ENCODE data around the gene NSDHL. TPM values are rescaled to one million over a fixed set of nuclear protein-coding genes. Genes with fewer than 3 reads are reported as not detected.

Gene NSDHL
- total RNA-seq, 1 experiment from 2014 or later, result 52.0 TPM

DNA sequence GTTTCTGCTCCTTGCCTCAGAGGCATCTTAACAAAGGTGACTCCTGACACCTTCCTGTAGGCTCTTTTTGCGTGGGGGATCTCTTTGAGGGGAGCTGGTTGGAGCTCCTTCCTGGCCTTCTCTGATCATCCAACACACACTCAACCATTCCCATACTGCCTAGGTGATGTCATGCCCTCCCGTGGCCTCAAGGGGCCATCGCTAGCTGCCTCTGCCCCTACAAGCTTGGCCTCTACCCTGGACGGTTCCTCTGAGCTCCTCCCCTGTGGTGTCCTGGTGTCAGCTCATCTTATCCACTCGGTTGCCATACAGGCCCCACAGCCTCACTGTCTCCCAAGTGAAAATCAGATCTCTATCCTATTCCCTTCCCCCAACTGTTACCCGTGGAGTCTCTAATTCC lies 53.3 kb downstream of the NSDHL start:
- Histone ChIP-seq H3K9me3 (ENCODE audit: low read depth, low read length, poor library complexity, severe bottlenecking) (no peaks in the 10 kb centered on the region), H3K4me1 (ENCODE audit: insufficient read depth, low read length, poor library complexity, severe bottlenecking) (no peaks in the 10 kb centered on the region), H3K36me3 (ENCODE audit: insufficient read depth, low read length, poor library complexity, severe bottlenecking) (no peaks in the 10 kb centered on the region), H3K4me3 (ENCODE audit: low read depth, low read length, poor library complexity, severe bottlenecking) (no peak overlapping the region), H3K27ac (ENCODE audit: low read depth, low read length, poor library complexity, severe bottlenecking) (no peak overlapping the region), H3K27me3 (replicated peaks; ENCODE audit: insufficient read depth, low read depth, low read length, poor library complexity) (no peaks in the 10 kb centered on the region)
- POLR2A ChIA-PET (ENCODE audit: low non-redundant PET), result no interaction called here
- no peak for DNase-seq (ENCODE audit: low spot score)
- CTCF ChIA-PET, result no interaction called here
- BruUV-seq (replicated peaks), result no TSS peak
- intact Hi-C loops (cut with micrococcal nuclease; ENCODE audit: unreplicated experiment), result no loop called here
- no peak for TF ChIP-seq CTCF (conservative IDR thresholded peaks at IDR 0.05; ENCODE audit: low read depth, low read length)
- no peak for TF ChIP-seq EZH2 (IDR thresholded peaks at IDR 0.05; ENCODE audit: borderline replicate concordance, low read depth, low read length, poor library complexity, severe bottlenecking)

DNA sequence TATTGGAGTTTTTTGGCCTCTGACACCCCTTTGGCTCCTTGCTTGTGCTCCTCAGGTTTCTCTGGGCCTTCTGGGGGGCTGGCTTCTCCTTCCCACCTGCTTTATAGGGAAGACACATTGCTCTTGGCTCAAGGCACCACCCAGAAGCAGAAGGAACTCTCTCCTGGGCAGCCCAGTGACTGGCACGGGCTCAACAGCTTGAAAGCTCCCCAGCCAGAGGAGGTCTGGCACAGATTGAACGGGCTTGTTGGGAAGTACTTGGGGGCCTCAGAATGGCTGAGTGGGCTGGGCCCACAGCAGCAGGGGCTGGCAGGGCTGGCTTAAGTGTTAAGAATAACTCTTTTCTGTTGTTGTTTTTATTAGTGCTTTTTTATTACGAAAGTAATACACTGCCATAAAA lies 55.9 kb downstream of the NSDHL start:
- TF ChIP-seq CTCF (conservative IDR thresholded peaks at IDR 0.05; ENCODE audit: low read depth, low read length), result no peak
- no peak for TF ChIP-seq EZH2 (IDR thresholded peaks at IDR 0.05; ENCODE audit: borderline replicate concordance, low read depth, low read length, poor library complexity, severe bottlenecking)
- ChIA-PET CTCF (no interaction called here), POLR2A (ENCODE audit: low non-redundant PET) (no interaction called here)
- BruUV-seq (replicated peaks), result no TSS peak
- H3K4me3 ChIP-seq (ENCODE audit: low read depth, low read length, poor library complexity, severe bottlenecking), result no peak overlapping the region
- no peaks in the 10 kb centered on the region for H3K4me1 ChIP-seq (ENCODE audit: insufficient read depth, low read length, poor library complexity, severe bottlenecking)
- DNase-seq (ENCODE audit: low spot score), result no peak
- H3K27me3 ChIP-seq (replicated peaks; ENCODE audit: insufficient read depth, low read depth, low read length, poor library complexity), result no peaks in the 10 kb centered on the region
- H3K36me3 ChIP-seq (ENCODE audit: insufficient read depth, low read length, poor library complexity, severe bottlenecking), result no peaks in the 10 kb centered on the region
- no peaks in the 10 kb centered on the region for H3K9me3 ChIP-seq (ENCODE audit: low read depth, low read length, poor library complexity, severe bottlenecking)
- no peak overlapping the region for H3K27ac ChIP-seq (ENCODE audit: low read depth, low read length, poor library complexity, severe bottlenecking)
- intact Hi-C loops (cut with micrococcal nuclease; ENCODE audit: unreplicated experiment), result no loop called here

- CTCF ChIA-PET, result no interaction called here
- DNase-seq (ENCODE audit: low spot score), result no peak
- Histone ChIP-seq H3K4me1 (ENCODE audit: insufficient read depth, low read length, poor library complexity, severe bottlenecking) (no peaks in the 10 kb centered on the region), H3K27me3 (replicated peaks; ENCODE audit: insufficient read depth, low read depth, low read length, poor library complexity) (no peaks in the 10 kb centered on the region), H3K4me3 (ENCODE audit: low read depth, low read length, poor library complexity, severe bottlenecking) (no peak overlapping the region), H3K9me3 (ENCODE audit: low read depth, low read length, poor library complexity, severe bottlenecking) (no peaks in the 10 kb centered on the region), H3K36me3 (ENCODE audit: insufficient read depth, low read length, poor library complexity, severe bottlenecking) (no peaks in the 10 kb centered on the region), H3K27ac (ENCODE audit: low read depth, low read length, poor library complexity, severe bottlenecking) (no peak overlapping the region)
- intact Hi-C loops (cut with micrococcal nuclease; ENCODE audit: unreplicated experiment), result no loop called here
- BruUV-seq (replicated peaks), result no TSS peak
- POLR2A ChIA-PET (ENCODE audit: low non-redundant PET), result no interaction called here
- TF ChIP-seq CTCF (conservative IDR thresholded peaks at IDR 0.05; ENCODE audit: low read depth, low read length), result no peak
- TF ChIP-seq EZH2 (IDR thresholded peaks at IDR 0.05; ENCODE audit: borderline replicate concordance, low read depth, low read length, poor library complexity, severe bottlenecking), result no peak
These were observed 61.6 kb downstream of the NSDHL start for GRCh38 chrX:152892499-152892898.
